Stimulated activated CD4-positive, alpha-beta T cell treated with anti-CD3 and anti-CD28 coated beads, Interleukin-12 subunit alpha, Interleukin-12 subunit beta, amount 100 ng/mL, for 24 hours (primary cell): Measurements from ENCODE around the gene NANOS2.

Experiments used
- DNase-seq, 2 experiments: peaks; one replicate each; pipeline ENCODE4 v3.0.0-alpha.2; 2020; ENCODE audit warnings: low read depth in 2 of 2

Gene NANOS2

GRCh38 chr19:45913874-45914830 lies at the start of gene NANOS2:
TSS of gene NANOS2 (minus strand) at chr19:45914778. CDS start at chr19:45914693, 85 bp downstream.
- no peak for DNase-seq

GRCh38 chr19:45962021-45962420 lies 47.4 kb upstream of the NANOS2 start:
- DNase-seq: no peak

GRCh38 chr19:45960595-45961235 lies 46.1 kb upstream of the NANOS2 start:
- DNase-seq: no peak

- DNase-seq: no peak
Measured at GRCh38 chr19:45959517-45960025, 45.0 kb upstream of the NANOS2 start.

GRCh38 chr19:45958769-45959516 lies 44.4 kb upstream of the NANOS2 start:
- DNase-seq: no peak

- DNase-seq: no peak
Measured at GRCh38 chr19:45958320-45958719, 43.7 kb upstream of the NANOS2 start.

- no peak for DNase-seq
Measured at GRCh38 chr19:45955905-45956608, 41.5 kb upstream of the NANOS2 start.

- DNase-seq: no peak
Measured at GRCh38 chr19:45954156-45954555, 39.6 kb upstream of the NANOS2 start.

GRCh38 chr19:45953676-45954075 lies 39.1 kb upstream of the NANOS2 start:
- DNase-seq: no peak

- DNase-seq: peak in 1 of 2 experiments; percentile 33
Measured at GRCh38 chr19:45952686-45953505, 38.3 kb upstream of the NANOS2 start.

GRCh38 chr19:45952341-45952685 lies 37.7 kb upstream of the NANOS2 start:
- DNase-seq: no peak

- DNase-seq: no peak
Measured at GRCh38 chr19:45947926-45948325, 33.3 kb upstream of the NANOS2 start.

GRCh38 chr19:45940515-45940805 lies 25.9 kb upstream of the NANOS2 start:
- DNase-seq: no peak

GRCh38 chr19:45939792-45940514 lies 25.4 kb upstream of the NANOS2 start:
- no peak for DNase-seq

- no peak for DNase-seq
Measured at GRCh38 chr19:45938733-45939319, 24.2 kb upstream of the NANOS2 start.

GRCh38 chr19:45935267-45935666 lies 20.7 kb upstream of the NANOS2 start:
- DNase-seq: no peak

GRCh38 chr19:45934551-45935230 lies 20.1 kb upstream of the NANOS2 start:
- DNase-seq: no peak

GRCh38 chr19:45933759-45934158 lies 19.2 kb upstream of the NANOS2 start:
- no peak for DNase-seq

- DNase-seq: no peak
Measured at GRCh38 chr19:45931055-45931454, 16.5 kb upstream of the NANOS2 start.
